Activated T-helper 1 cell treated with anti-CD3 and anti-CD28 coated beads, Interleukin-2, amount 50 U/mL, for 16 hours (primary cell): Measurements from ENCODE around the gene XRCC6.
A peak's percentile ranks its signal among the peaks of the same experiment; 100 is the strongest.
"Not testable (repeated sequence)": the region's sequence is repeated elsewhere in the genome, so short reads cannot be mapped to it uniquely, and the experiment has no call there.

ENCODE experiments used
- DNase-seq, 2 donors: peaks; one replicate each; pipeline ENCODE4 v3.0.0-alpha.2; 2020; ENCODE audit warnings: low read depth in 1 of 2, low spot score in 1 of 2

The XRCC6 gene

DNA sequence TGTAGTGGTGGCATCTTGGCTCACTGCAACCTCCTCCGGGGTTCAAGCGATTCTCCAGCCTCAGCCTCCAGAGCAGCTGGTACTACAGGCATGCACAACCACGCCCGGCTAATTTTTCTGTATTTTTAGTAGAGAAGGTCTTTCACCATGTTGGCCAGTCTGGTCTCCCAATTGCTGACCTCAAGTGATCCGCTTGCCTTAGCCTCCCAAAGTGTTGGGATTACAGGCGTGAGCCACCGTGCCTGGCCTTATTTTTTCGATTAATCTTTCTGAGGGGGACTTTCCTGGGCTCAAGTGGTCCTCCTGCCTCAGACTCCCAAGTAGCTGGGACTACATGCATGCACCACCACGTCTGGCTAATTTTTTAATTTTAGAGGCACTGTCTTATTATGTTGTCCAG lies 62.0 kb downstream of the XRCC6 start:
- DNase-seq = no peak

DNA sequence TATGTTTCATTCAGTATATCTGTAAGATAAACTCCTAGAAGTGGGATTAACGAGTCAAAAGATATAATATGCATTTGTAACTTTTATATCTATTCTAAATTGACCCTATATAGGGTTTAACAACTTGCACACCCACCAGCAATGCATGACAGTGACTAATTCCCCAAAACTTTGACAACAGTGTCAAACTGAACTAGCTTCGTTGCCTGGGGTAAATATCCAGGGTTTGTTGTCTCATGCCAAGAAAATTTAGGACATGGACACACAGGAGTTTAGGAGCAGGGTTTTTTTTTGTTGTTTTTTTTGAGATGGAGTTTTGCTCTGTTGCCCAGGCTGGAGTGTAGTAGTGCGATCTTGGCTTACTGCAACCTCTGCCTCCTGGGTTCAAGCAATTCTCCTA lies 62.5 kb downstream of the XRCC6 start:
- DNase-seq = no peak

DNA sequence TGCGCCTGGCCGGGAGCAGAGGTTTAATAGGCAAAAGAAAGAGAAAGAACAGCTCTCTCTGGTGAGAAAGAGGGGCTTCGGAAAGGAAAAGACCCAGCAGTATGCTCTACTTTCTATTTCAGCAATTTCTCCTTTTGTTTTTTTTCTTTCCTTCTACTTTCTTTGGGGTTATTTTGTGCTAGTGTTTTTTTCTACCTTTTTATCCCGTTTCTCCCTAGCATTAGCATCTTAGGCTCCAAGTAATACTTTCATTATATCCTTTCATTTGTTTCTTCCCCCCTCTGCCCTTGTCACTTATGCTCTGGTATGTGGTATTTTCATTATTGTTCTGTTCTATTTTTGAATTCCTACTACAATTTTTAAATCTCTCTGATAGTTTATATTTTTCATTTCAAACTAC lies 63.1 kb downstream of the XRCC6 start:
- DNase-seq = no peak

DNA sequence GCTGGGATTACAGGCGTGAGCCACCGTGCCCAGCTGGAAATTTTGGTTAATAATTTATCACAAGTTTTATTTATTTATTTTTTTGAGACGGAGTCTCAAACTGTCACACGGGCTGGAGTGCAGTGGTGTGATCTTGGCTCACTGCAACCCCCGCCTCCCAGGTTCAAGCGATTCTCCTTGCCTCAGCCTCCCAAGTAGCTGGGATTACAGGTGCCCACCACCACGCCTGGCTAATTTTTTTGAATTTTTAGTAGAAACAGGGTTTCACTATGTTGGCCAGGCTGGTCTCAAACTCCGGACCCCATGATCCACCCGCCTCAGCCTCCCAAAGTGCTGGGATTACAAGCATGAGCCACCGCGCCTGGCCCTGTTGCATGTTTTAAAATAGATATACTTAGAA lies 65.8 kb downstream of the XRCC6 start:
- not testable (repeated sequence) for DNase-seq

DNA sequence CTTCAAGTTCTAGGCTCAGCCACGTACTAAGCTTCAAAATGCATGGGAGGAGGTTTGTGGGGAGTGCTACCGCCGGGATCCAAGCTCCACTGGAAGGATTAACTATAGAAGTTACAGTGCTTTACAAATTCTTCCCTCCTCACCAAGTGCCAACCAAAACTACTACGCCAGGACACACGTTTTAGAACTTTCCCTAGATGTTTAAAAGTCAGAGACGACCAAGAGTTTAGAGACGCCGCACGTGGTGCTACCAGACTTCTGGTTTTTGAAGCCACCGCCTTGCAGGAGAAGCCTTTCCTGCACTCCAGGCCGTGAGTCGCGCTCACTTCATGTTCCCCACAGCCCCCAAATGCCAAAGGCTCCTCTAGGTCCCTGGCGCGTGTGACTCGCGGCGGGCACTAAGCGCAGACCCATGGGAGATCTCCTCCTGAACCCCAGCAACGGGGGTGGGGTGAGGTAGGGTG lies 66.8 kb downstream of the XRCC6 start:
- no peak for DNase-seq

DNA sequence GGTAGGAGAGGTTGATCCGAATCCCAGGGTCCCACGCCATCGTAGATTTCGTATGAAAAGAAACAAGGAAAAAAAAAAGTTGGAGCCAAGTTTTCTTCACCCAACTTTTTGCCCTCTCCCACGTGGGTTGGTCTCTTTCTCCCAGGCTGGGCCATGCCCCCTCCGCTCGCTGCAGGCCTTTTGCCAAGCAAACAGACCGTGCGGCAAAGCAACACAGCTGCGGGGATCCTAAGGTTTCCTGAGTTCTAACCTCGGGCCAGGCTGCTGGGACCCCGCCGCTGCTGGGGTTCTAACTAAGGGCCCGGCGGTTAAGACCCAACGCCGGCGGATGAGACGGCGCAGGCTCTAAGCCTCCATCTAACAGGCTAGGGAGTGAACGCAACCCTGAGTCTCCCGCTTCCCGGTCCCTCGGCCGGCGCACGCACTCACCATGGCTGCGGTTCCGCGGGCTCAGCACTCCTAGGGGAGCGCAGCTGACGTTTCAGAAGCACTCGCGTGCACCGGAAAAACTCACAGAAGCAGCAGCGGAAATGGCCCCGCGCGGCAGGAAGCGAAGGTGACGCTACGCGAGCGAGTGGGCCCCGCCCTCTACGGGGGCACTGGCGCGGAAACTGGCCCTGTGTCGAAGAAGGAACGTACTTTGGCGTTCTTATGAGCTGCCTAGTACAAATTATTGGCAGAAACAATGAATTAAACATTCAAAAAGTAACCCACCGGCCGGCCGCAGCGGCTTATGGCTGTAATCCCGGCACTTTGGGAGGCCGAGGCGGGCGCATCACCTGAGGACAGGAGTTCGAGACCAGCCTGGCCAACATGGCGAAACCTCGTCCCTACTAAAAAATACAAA lies 67.5 kb downstream of the XRCC6 start, which contains the start of gene SNU13:
Gene SNU13 (minus strand): TSS at position 503 of the 847 bp plus-strand sequence. CDS start 71 bp downstream, at position 432.
- DNase-seq = peak; percentile 87 to 88

DNA sequence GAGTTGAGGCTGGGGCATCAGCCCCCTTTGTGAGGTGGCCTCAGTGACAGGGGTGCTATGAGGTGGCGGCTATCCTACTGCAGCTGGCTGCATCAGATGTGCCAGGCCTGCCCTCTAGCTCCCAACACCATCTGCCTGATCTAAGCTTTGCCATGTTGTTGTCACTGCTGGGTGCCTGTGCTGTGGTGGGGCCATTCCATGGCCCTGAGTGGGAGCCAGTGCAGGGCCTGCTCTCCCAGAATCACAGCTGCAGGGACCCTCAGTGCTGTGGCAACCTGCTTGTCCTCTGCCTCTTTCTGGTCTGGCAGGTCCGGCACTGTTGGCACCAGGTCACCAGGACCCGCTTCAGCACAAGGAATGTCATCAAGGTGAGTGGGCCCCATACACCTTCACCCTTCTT lies 69.4 kb downstream of the XRCC6 start:
- DNase-seq = no peak

DNA sequence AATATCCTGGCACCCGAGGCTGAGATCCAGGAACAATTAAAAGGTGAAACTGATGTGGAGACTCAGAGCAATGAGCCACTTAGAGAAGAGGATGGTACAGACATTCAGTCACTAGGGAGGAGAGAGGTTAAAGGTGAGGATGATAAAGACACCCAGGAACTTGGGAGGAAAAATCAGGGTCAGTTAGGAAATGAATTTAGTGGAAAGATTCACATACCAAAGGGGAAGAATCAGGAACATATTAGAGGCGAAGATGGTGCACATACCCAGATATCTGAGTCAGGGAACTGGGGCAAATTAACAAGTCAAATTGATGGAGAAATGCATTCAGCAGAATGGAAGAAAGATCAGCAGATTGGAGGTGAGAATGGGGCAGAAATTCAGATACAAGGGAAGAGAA lies 74.1 kb downstream of the XRCC6 start:
- no peak for DNase-seq

DNA sequence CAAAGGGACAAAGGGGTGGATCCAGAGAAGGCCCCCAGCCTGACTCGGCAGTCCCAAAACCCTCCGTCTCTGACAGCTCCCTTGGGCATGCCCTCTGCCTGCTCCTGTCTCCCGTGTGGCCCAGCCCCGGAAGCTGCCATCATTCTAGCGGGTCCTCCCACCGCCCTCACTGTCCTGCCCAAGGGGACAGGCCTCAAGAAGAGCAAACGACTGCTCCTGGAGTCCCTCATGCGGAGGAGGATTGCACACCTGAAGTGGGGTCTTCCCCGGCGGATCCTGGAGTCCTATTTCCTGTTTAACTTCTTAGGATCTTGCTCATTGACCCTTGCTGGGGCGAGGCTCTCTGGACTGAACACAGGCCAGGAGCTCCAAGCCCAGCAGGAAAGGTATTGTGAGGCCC lies 75.6 kb downstream of the XRCC6 start:
- DNase-seq = no peak

DNA sequence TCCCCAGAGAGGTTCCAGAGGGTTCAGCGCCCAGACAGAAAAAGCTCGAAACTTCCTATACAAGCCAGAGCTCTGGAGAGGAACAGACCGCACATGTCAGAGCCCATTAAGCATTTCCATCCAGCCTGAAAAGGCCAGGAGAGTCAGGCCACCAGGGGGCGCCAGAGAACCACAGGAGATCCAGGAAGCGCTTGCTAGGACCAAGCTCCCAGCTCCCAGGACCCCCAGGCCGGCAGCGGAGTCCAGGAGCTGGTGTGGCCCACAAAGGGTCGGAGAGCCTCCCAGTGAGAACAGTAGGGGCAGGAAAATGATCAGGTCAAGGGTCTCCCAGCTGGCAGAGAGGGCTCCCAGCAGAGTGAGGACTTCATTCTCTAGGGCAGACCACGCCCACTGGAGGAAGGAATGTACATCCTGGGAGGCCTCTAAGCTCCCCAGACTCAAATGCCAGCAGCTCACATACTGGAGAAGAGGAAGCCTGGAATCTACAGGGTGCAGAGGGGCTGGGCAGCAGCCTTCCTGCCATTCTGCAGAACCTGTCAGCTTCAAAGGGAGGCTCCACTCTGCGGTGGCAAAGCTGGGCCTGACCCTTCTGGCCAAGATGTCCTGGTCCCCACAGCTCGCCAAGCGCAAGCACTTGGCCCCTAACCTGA lies 76.2 kb downstream of the XRCC6 start:
- peak; percentile 85 to 98 for DNase-seq

DNA sequence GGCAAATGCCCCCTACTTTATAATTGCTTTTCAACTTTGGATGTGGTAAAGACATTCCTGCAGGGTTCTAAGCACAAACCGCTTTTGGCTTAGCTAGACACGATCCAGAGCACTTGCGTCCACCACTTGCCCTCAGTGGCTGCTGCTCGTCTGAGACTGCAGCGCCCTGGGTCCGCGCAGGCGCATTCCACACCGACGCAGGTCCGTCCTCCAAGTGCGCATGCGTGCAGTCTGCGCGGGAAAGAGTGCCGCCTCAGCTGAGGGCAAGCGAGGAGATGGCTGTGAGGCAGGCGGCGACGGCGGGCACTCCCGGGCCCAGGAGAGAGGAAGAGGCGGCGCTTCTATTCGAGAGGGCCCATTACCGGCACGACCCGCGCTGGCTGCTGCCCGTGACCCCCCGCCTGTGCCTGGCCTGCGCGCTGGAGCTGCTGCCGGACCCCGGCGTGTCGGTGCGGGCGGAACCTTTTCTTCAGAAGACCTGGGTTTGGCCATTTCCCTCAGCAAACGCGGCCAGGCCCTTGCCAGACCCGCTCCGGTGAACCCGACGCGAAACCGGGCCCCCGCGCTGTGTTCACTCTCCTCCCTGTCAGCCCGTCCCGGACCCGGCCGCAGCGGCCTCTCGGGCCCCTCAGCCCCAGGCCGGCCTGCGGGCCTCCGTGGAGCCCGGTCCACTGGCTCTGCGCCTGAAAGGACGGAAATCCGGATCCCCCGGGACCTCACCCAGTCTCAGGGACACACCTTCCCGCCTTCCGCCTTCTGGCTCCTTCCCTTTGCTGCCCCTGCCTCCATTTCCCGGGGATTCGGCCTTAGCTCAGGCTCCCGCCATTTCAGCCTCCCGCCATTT lies 78.4 kb downstream of the XRCC6 start, which contains the start of gene MEI1:
Gene MEI1 (plus strand): TSS at position 240 of the 844 bp plus-strand sequence. CDS start 36 bp downstream, at position 276.
- peak; percentile 84 to 87 for DNase-seq

DNA sequence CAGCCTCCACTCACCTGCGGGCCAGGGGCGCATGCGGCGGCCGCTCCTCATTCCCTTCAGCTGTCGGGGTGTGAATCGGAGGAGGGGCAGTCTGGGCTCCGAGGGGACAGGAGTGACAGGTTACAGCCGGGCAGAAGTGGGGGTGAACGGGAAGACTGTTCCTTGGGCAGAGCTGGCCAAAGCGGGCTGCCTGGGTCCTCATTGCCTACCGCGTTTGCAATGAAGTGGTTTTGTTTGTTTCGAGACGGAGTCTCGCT lies 78.9 kb downstream of the XRCC6 start:
- DNase-seq = no peak

DNA sequence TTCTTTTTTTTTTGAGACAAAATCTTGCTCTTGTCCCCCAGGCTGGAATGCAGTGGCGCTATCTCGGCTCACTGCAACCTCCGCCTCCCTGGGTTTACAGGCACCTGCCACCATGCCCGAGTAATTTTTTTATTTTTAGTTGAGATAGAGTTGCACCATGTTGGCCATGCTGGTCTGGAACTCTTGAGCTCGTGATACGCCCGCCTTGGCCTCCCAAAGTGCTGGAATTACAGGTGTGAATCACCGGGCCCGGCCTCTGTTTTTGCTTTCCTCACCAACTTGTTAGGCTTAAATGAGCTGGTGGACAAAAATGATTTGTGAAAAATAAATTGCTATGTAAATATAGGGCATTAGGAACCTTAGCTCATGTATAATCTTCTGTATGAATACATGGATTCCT lies 81.7 kb downstream of the XRCC6 start:
- DNase-seq = no peak

DNA sequence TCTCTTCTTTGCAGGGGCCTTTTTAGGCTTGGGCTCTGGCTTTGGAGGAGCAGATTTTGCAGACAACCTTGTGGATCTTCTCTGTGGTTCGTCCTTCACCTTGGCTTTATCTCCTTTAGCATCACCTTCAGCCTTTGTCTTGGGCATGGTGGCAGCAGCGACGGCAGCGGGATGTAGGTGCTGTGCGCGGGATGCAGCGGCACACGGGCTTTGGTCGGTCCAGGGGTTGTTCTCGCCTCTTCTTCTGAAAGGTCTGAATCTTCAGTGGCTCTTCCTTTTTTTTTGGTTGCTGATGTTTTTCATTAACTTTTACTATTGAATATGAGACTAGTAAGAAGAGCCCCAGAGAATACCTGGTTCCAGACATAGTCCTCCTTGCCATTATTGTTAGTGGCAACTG lies 88.2 kb downstream of the XRCC6 start:
- no peak for DNase-seq

DNA sequence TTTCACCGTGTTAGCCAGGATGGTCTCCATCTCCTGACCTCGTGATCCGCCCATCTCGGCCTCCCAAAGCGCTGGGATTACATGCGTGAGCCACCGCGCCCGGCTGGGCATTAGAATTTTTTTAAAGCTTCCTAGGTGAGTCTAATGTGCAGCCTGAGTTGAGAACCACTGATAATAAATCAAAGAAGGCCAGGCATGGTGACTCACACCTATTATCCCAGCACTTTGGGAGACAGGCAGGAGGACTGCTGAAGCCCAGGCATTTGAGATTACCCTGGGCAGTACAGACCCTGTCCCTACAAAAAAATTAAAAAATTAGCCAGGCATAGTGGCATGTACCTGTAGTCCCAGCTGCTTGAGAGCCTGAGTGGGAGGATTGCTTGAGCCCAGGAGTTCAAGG lies 91.9 kb downstream of the XRCC6 start:
- DNase-seq = no peak
